SK-N-SH treated with all-trans-retinoic acid at 6 μM for 48 hours (cell line): ENCODE measurements around the gene SNX8.

ENCODE experiments used
- ATAC-seq: fragments of 200-7000 bp; cut with Tn5 transposase; 3 replicates; pipeline ENCODE4 v1.9.1; 2020; ENCODE audit warnings: mild to moderate bottlenecking, moderate library complexity
- ARNTL ChIP-seq: fragments of 450-650 bp; formaldehyde crosslinking; IDR thresholded peaks from 2 replicates; pipeline ENCODE4 v1.5.0; 2020; ENCODE audit warnings: low read depth, mild to moderate bottlenecking, moderate library complexity, borderline replicate concordance
- CREB5 ChIP-seq: fragments of 250-450 bp; sonication (Bioruptor Pico); IDR thresholded peaks from 2 replicates; pipeline ENCODE4 v1.5.1; 2020; ENCODE audit warnings: low read depth, mild to moderate bottlenecking, moderate library complexity
- CSRNP3 ChIP-seq: fragments of 250-450 bp; sonication (Bioruptor Pico); IDR thresholded peaks from 2 replicates; pipeline ENCODE4 v1.5.1; 2021; ENCODE audit warnings: mild to moderate bottlenecking, moderate library complexity
- ESRRG ChIP-seq: fragments of 250-450 bp; sonication (Bioruptor Pico); IDR thresholded peaks from 2 replicates; pipeline ENCODE4 v1.6.1; 2021; ENCODE audit warnings: mild to moderate bottlenecking
- ISL1 ChIP-seq: fragments of 250-450 bp; sonication (Bioruptor Pico); IDR thresholded peaks from 2 replicates; pipeline ENCODE4 v2.1.2; 2022; ENCODE audit warnings: mild to moderate bottlenecking, moderate library complexity
- POU6F1 ChIP-seq: fragments of 250-450 bp; sonication (Bioruptor Pico); IDR thresholded peaks from 2 replicates; pipeline ENCODE4 v1.8.0; 2021; ENCODE audit warnings: low read depth, mild to moderate bottlenecking, moderate library complexity, borderline replicate concordance
- RARB ChIP-seq: fragments of 250-450 bp; sonication (Bioruptor Pico); IDR thresholded peaks from 2 replicates; pipeline ENCODE4 v1.8.0; 2021; ENCODE audit warnings: mild to moderate bottlenecking, moderate library complexity
- SNAI2 ChIP-seq: fragments of 250-450 bp; sonication (Bioruptor Pico); IDR thresholded peaks from 2 replicates; pipeline ENCODE4 v1.5.0; 2020; ENCODE audit warnings: mild to moderate bottlenecking, moderate library complexity
- TCF4 ChIP-seq: fragments of 250-450 bp; sonication (Bioruptor Pico); IDR thresholded peaks from 2 replicates; pipeline ENCODE4 v1.8.0; 2021; ENCODE audit warnings: mild to moderate bottlenecking, moderate library complexity, borderline replicate concordance
- TOX ChIP-seq: fragments of 250-450 bp; sonication (Bioruptor Pico); IDR thresholded peaks from 2 replicates; pipeline ENCODE4 v1.8.0; 2021; ENCODE audit warnings: mild to moderate bottlenecking, moderate library complexity, borderline replicate concordance
- TSHZ2 ChIP-seq: fragments of 250-450 bp; sonication (Bioruptor Pico); IDR thresholded peaks from 2 replicates; pipeline ENCODE4 v1.5.0; 2020; ENCODE audit warnings: mild to moderate bottlenecking, moderate library complexity
- ZC3H10 ChIP-seq: fragments of 250-450 bp; sonication (Bioruptor Pico); IDR thresholded peaks from 2 replicates; pipeline ENCODE4 v1.5.1; 2021; ENCODE audit warnings: mild to moderate bottlenecking, moderate library complexity
- ZNF565 ChIP-seq: fragments of 450-650 bp; formaldehyde crosslinking; conservative IDR thresholded peaks from 2 replicates; pipeline ENCODE4 v1.5.0; 2020; ENCODE audit warnings: low read depth, mild to moderate bottlenecking, moderate library complexity
- ZNF70 ChIP-seq: fragments of 450-650 bp; formaldehyde crosslinking; IDR thresholded peaks from 2 replicates; pipeline ENCODE4 v1.5.0; 2020; ENCODE audit warnings: mild to moderate bottlenecking, moderate library complexity
- ZNF8 ChIP-seq: fragments of 450-650 bp; formaldehyde crosslinking; IDR thresholded peaks from 2 replicates; pipeline ENCODE4 v1.5.0; 2020; ENCODE audit warnings: mild to moderate bottlenecking, moderate library complexity

SNX8 gene

GRCh38 chr7:2257651-2258050 is 56.6 kb downstream of the SNX8 start:
- no peak for ATAC-seq
- no peak for TF ChIP-seq ZNF565 (CRISPR knock-in tag)
- TF ChIP-seq ESRRG = no peak
- TF ChIP-seq SNAI2 (CRISPR knock-in tag) = no peak
- no peak for TF ChIP-seq POU6F1 (CRISPR knock-in tag)
- TF ChIP-seq, all 23 proteins: peak for 0

GRCh38 chr7:2257046-2257551 is 57.1 kb downstream of the SNX8 start:
- TF ChIP-seq SNAI2 (CRISPR knock-in tag) (no peak), POU6F1 (CRISPR knock-in tag) (no peak), CREB5 (CRISPR knock-in tag) (no peak), RARB (CRISPR knock-in tag) (no peak), ARNTL (no peak), ZC3H10 (no peak), TSHZ2 (no peak), ISL1 (CRISPR knock-in tag) (no peak), CSRNP3 (CRISPR knock-in tag) (no peak), ZNF8 (CRISPR knock-in tag) (no peak)
- ATAC-seq = no peak

- no peak for ATAC-seq
- no peak for TF ChIP-seq ZNF70 (CRISPR knock-in tag)
- no peak for TF ChIP-seq TCF4 (CRISPR knock-in tag)
- no peak for TF ChIP-seq TOX (CRISPR knock-in tag)
- TF ChIP-seq CSRNP3 (CRISPR knock-in tag) = no peak
- no peak for TF ChIP-seq ISL1 (CRISPR knock-in tag)
- TF ChIP-seq ZNF8 (CRISPR knock-in tag) = no peak
Observed at GRCh38 chr7:2256306-2257045, 57.8 kb downstream of the SNX8 start.
